Middle frontal gyrus (tissue), 1 donor: ENCODE results near the gene WNT8A.
"Not testable (repeated sequence)": the region's sequence is repeated elsewhere in the genome, so short reads cannot be mapped to it uniquely, and the experiment has no call there.

Experiments used
- DNase-seq: peaks from one replicate; pipeline ENCODE4 v3.0.0-alpha.2; 2015; ENCODE audit warnings: low spot score; ENCODE audit errors: extremely low spot score

The WNT8A gene, protein sequence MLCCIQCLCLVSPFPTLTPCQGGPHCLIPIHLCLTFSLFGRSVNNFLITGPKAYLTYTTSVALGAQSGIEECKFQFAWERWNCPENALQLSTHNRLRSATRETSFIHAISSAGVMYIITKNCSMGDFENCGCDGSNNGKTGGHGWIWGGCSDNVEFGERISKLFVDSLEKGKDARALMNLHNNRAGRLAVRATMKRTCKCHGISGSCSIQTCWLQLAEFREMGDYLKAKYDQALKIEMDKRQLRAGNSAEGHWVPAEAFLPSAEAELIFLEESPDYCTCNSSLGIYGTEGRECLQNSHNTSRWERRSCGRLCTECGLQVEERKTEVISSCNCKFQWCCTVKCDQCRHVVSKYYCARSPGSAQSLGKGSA

GRCh38 chr5:138083702-138084101, at the start of gene WNT8A:
TSS of gene WNT8A (plus strand) at chr5:138084033. CDS start at chr5:138084128, 95 bp downstream.
- no peak for DNase-seq

DNA sequence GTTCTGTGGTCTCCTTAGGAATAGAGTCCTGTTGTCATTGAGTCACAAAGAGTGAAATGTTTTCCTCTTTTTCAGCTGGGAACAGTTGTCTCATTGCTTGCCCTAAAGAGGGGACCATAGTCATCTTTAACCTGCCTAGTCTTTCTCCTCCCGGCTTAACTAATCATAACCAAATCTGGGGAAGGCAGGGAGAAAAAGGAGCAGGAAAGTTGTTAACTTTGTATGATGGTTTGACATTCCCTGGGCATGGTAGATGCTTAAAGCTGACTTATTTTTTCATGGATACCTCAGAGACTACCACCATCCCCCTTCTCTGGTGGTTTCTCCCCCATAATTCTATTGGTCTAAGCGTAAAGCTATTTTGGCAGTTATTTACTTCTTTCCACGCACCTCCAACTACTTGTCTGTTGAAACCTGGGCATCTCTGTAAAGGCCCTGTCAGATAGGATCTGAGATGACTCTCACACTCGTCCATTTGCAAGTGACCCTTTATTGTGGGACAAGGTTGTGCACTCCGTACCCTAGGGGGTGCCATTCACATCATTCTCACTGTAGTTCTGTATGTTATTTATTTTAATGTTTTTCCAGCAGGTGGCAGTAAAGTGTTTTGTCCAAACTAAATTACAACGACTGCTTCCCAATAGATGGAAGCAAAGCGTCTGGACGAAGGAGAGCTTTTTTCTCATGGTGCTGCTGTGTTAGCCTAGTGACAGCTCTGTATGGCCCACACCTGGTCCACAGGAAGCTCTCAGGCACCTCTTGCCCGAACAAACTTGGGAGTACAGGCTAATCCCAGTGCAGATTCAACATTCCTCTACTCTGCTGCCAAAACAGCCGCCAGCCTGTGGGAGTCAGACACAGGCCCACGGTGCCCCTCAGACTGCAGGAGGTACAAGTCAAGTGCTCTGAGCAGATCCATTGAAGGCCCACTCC, 48.0 kb upstream of the WNT8A start:
- DNase-seq, result peak; percentile 92

DNA sequence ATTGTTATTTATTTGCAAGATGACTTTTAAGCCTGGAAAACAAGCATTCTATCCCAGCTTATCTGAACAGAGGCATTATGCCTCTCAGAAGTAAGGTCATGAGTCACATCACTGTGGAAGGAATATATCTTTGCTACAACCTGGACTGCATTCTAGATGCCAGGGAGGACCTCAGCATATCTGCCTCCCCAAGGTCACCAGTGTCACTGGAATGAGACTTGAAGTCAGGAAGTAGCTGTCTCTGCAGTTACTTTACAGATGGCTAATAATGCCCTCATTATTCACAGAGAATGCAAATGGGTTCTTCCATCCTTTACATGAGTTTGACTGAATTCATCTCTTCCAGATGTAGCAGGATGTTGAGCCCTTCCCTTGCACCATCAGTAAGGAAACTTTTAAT, 46.6 kb upstream of the WNT8A start:
- DNase-seq, result no peak

GRCh38 chr5:138037907-138038633, 45.8 kb upstream of the WNT8A start:
- no peak for DNase-seq

DNA sequence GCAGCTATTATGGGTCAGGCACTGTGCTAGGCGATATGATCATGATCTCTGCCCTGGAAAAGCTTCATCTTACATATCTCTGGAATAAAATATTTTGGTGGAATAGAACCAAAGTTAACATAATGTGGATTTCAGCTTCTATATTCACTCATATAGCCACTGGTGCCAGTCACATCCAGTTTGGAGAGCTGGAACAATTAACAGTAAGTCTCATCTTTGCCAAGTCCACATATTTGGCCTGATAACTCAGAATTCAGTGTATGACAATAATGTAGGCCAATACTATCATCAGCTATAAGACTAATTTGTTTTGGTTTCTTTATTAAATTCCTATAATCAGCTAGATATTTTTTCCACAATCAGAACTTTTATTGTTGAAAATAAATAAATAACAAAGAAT, 45.0 kb upstream of the WNT8A start:
- no peak for DNase-seq

- DNase-seq, result not testable (repeated sequence)
These were observed 38.5 kb upstream of the WNT8A start for GRCh38 chr5:138045283-138045682.

DNA sequence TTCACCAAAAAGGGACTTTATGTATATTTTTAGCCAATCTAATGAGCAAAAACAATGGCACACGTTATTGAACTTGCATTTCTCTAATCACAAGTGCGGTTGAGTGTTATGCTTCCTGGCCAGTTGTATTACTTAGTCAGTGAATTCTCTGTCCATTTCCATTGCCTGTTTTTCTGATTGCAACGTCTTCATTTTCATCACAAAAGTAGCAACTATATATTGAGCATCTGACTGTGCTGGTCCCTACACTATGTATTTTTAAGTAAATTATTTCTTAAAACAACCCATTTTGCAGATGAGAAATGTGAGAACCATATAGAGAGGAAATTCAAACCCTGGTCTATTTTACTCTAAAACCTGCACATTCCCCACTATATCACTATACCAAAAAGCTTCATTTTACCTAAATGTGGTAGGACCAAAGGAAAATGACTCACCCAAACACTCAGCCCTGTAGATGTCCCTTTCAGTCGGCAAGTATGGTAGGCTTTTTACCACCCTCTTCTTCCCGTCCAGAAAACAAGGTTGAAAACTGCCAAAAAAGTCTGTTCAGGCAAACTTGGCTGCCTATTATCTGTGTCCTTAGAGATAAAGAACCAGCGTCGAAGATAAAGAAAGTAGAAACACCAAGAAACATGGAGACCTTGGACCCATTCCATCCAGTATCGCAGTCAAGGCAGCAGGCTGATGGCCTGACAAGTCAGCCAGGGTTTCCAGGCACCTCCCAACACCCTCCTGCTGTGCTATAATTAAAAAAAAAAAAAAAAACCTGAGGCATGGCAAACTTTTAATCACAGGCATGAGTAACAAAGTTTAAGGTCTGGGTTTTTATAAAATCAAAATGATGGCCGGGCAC, 32.2 kb upstream of the WNT8A start:
- no peak for DNase-seq

DNA sequence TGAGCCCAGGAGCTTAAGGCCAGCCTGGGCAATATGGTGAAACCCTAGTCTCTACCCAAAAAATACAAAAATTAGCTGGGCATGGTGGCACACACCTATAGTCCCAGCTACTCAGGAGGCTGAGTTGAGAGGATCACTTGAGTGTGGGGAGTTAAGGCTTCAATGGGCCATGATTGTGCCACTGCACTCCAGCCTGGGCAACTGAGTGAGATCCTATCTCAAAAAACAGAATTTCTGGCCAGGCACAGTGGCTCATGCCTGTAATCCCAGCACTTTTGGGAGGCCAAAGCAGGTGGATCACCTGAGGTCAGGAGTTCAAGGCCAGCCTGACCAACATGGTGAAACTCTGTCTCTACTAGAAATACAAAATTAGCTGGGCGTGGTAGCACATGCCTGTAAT, 31.1 kb upstream of the WNT8A start:
- not testable (repeated sequence) for DNase-seq

- no peak for DNase-seq
These were observed 30.3 kb upstream of the WNT8A start for GRCh38 chr5:138053554-138053953.

DNA sequence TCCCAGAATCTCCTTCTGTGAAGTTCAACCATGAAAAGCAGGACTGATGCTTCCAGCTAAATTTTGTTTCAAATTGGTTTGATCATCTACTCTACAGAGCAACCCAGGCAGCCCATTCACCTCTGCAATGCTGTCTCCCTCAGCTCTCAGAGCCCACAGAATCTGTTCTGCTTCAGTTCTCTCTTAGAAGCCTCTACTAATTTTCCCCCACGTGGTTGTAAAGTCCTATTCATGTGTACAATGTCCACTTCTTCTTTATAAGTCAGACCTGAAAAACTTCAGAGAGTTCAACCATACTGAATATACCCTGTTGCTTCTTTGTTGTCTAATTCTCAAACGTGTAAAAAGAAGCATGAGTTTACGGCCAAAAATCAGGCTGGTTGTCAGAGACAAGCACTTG, 29.6 kb upstream of the WNT8A start:
- no peak for DNase-seq

GRCh38 chr5:138054847-138055558, 28.8 kb upstream of the WNT8A start:
- DNase-seq, result peak; percentile 84

DNA sequence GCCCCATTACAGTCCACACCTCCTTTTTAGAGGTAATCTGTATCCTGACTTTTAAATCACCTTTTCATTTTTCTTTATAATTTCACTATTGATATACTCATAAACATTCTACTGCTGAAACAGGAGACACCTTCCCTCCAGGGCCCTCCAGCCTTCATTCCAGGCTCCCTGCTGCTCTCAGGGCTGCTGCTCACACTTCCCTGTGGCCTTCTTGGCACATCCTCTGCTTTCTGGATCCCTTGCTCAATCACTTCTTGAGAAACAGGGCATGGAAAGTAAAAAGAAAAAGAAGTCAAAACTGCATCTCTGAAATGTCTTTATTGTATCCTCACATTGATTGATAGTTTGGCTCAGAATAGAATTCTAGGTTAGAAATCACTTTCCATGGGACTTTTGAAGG, 19.3 kb upstream of the WNT8A start:
- no peak for DNase-seq

GRCh38 chr5:138065102-138065501, 18.7 kb upstream of the WNT8A start:
- no peak for DNase-seq

GRCh38 chr5:138067945-138068344, 15.9 kb upstream of the WNT8A start:
- DNase-seq, result no peak

DNA sequence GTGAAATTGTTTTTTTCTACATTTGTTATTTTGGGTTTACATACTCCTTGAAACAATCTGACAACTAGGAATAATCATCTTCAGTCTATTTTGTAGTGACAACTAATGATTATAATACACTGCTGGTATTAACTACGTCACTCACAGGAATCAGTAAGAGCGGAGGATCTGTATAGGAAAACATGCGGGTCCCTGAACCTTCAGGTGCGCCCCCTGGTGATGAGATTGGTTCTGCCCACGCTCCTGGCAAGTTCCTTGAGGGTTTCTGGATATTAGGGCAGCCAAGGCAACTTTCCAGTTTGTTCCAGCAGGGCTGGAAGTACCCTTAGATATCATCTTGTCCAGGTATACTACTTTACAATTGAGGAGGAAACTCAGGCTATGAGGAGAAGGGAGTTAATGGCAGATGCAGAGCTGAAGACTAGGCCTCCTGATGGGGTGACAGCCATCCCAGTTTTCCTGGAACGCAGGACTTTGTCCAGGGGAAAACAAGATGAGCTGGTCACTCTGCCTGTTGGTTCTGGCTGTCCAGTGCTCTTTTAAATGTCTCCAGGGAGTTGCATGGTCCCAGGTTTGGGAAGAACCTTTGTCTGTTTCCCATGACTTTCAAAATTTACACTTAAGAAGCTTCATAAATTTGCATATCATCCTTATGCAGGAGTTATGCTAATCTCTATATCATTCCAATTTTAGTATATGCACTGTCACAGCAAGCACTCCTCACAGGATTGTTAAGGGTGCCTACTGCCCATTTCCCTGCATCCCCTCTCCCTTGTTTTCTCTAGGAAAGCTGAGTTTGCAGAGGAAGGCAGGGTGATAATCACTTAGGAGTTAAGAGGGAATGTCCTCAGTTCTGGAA, 14.9 kb upstream of the WNT8A start:
- DNase-seq, result no peak

- DNase-seq, result not testable (repeated sequence)
These were observed 13.8 kb upstream of the WNT8A start for GRCh38 chr5:138070026-138070425.

GRCh38 chr5:138077064-138077696, 6.7 kb upstream of the WNT8A start:
- peak; percentile 61 for DNase-seq

DNA sequence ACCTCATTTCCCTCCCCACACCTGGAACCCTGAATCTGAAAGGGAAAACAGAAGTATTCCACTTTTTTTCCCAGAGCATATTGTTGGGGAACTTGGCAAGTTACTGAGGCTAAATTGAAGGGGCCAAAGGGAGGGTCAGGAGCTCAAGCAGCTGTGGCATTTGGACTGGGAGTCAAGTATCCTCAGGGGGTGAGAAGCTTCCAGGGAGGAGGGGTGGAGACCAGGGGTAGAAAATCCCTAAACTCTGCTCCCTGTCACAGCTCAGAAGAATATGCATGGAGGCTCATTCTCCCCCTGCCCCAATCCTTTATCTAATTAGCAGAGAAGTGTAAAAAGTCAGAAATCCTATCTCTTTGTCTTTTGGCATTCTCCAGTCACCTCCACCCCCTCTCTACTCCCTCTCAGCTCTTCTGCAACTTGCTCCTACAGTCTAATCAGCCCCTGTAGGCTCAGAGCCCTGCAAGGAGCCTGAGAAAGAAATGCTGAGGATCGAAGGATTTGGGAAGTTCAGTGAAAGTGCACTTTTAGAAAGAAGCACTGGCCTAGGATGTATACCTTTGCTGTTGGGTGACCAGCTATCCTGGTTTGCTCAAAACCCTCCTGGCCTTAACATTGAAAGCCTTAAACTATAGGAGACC, 5.7 kb upstream of the WNT8A start:
- DNase-seq, result no peak
